GM12878 (cell line): ENCODE data around the gene IDH3B. TPM values are rescaled to one million over a fixed set of nuclear protein-coding genes. Genes with fewer than 3 reads are reported as not detected.

Experiments
- ATAC-seq: fragments of 200-7000 bp; cut with Tn5 transposase; 3 replicates; pipeline ENCODE4 v1.9.1; 2020; ENCODE audit warnings: mild to moderate bottlenecking, moderate library complexity
- BruUV-seq: library from RNA; stranded (reverse); fragments of 400-500 nt; replicated peaks from 2 replicates; lab custom pipeline; 2021; lab: Mats Ljungman, UMichigan
- CTCF ChIA-PET: fragments of 300-600 bp; sonication (Branson Sonifier 250); formaldehyde crosslinking; extraction: SDS; loops from one replicate; lab custom pipeline; 2021; ENCODE audit warnings: inconsistent platforms; lab: Yijun Ruan, JAX
- POLR2A ChIA-PET: fragments of 350-600 bp; formaldehyde crosslinking; extraction: SDS; loops from one replicate; lab custom pipeline; 2021; ENCODE audit warnings: inconsistent platforms; lab: Charles Lee
- RAD21 ChIA-PET: fragments of 300-600 bp; sonication (Branson Sonifier 250); formaldehyde crosslinking; loops from one replicate; lab custom pipeline; 2023; ENCODE audit warnings: antibody characterized with exemption; ENCODE audit not compliant: unreplicated experiment; lab: Charles Lee
- SMC1A ChIA-PET: fragments of 300-600 bp; sonication (Branson Sonifier 250); formaldehyde crosslinking; loops from one replicate; lab custom pipeline; 2023; ENCODE audit not compliant: unreplicated experiment, uncharacterized antibody; lab: Charles Lee
- DNase-seq: peaks from one replicate; pipeline ENCODE4 v3.0.0-alpha.2; 2011; ENCODE audit warnings: low read depth, low spot score
- FAIRE-seq: peaks from 3 replicates; lab custom pipeline; 2011; peaks lifted over from hg19 to GRCh38; lab: Jason Lieb, UNC
- H2AFZ ChIP-seq: 2 replicates; pipeline ENCODE4 v1.6.0; 2011; ENCODE audit warnings: low read depth, low read length, control low read depth; ENCODE audit not compliant: control insufficient read depth
- H3K27ac ChIP-seq: 2 replicates; pipeline ENCODE4 v1.5.1; 2011; ENCODE audit warnings: control low read depth; ENCODE audit not compliant: control insufficient read depth, insufficient read depth
- H3K27me3 ChIP-seq, 2 experiments: replicated peaks in 1 of 2; 2 replicates each; pipeline versions ENCODE4 v1.6.0 to v1.6.1; 2011; ENCODE audit warnings: low read length in 1 of 2; ENCODE audit not compliant: control insufficient read depth in 2 of 2, insufficient read depth in 2 of 2
- H3K36me3 ChIP-seq, 2 experiments: 2 replicates each; pipeline ENCODE4 v1.5.1; 2011; ENCODE audit warnings: low read length in 1 of 2; ENCODE audit not compliant: control insufficient read depth in 2 of 2, insufficient read depth in 2 of 2
- H3K4me1 ChIP-seq: 2 replicates; pipeline ENCODE4 v1.6.1; 2011; ENCODE audit warnings: mild to moderate bottlenecking, low read length, moderate library complexity, mixed read lengths; ENCODE audit not compliant: control insufficient read depth, insufficient read depth
- H3K4me2 ChIP-seq: 2 replicates; pipeline ENCODE4 v1.6.0; 2011; ENCODE audit warnings: control low read depth; ENCODE audit not compliant: control insufficient read depth, insufficient read depth
- H3K4me3 ChIP-seq: fragments of 200-600 bp; sonication (generic); 2 replicates; pipeline ENCODE4 v1.5.1; 2016
- H3K79me2 ChIP-seq: 2 replicates; pipeline ENCODE4 v1.6.0; 2011; ENCODE audit warnings: low read length; ENCODE audit not compliant: control insufficient read depth, insufficient read depth
- H3K9ac ChIP-seq: 2 replicates; pipeline ENCODE4 v1.8.0; 2011; ENCODE audit warnings: low read length, control low read depth, mixed read lengths; ENCODE audit not compliant: control insufficient read depth, insufficient read depth
- H3K9me3 ChIP-seq: replicated peaks from 3 replicates; pipeline ENCODE4 v1.5.1; 2011; ENCODE audit warnings: mild to moderate bottlenecking, low read length; ENCODE audit not compliant: control insufficient read depth, insufficient read depth
- H4K20me1 ChIP-seq: 2 replicates; pipeline ENCODE4 v1.6.0; 2011; ENCODE audit not compliant: control insufficient read depth, insufficient read depth
- FOXK2 ChIP-seq: fragments of 450-650 bp; IDR thresholded peaks from 2 replicates; pipeline ENCODE4 v1.6.1; 2017; ENCODE audit warnings: mild to moderate bottlenecking, moderate library complexity
- IRF3 ChIP-seq: fragments of 450-650 bp; IDR thresholded peaks from 2 replicates; pipeline ENCODE4 v1.6.1; 2014; ENCODE audit warnings: mild to moderate bottlenecking
- IRF5 ChIP-seq: fragments of 450-650 bp; IDR thresholded peaks from 2 replicates; pipeline ENCODE4 v1.6.1; 2017; ENCODE audit warnings: borderline replicate concordance
- MEF2B ChIP-seq: fragments of 450-650 bp; IDR thresholded peaks from 2 replicates; pipeline ENCODE4 v1.6.1; 2018; ENCODE audit warnings: mild to moderate bottlenecking, moderate library complexity; ENCODE audit not compliant: partially characterized antibody, poor library complexity, severe bottlenecking
- MTA2 ChIP-seq: fragments of 450-650 bp; IDR thresholded peaks from 2 replicates; pipeline ENCODE4 v1.6.1; 2016; ENCODE audit warnings: low read depth, mild to moderate bottlenecking, moderate library complexity
- MTA3 ChIP-seq: IDR thresholded peaks from 2 replicates; pipeline ENCODE4 v1.6.1; 2012; ENCODE audit warnings: low read length, inconsistent platforms, borderline replicate concordance
- NR2F1 ChIP-seq: fragments of 450-650 bp; conservative IDR thresholded peaks from 2 replicates; pipeline ENCODE4 v1.6.1; 2017; ENCODE audit warnings: mild to moderate bottlenecking
- POLR2AphosphoS2 ChIP-seq: IDR thresholded peaks from 2 replicates; pipeline ENCODE4 v1.6.1; 2011; ENCODE audit warnings: low read depth, mild to moderate bottlenecking, low read length, improper control_type of control experiment, moderate library complexity
- SUZ12 ChIP-seq: fragments of 200-600 bp; sonication (generic); IDR thresholded peaks from one replicate; pipeline ENCODE4 v1.6.1; 2018; ENCODE audit warnings: antibody characterized with exemption, mild to moderate bottlenecking; ENCODE audit not compliant: unreplicated experiment
- TCF3 ChIP-seq: IDR thresholded peaks from 2 replicates; pipeline ENCODE4 v1.6.1; 2012; ENCODE audit warnings: low read depth, mild to moderate bottlenecking, low read length, borderline replicate concordance; ENCODE audit not compliant: insufficient read depth
- YBX1 ChIP-seq: fragments of 450-650 bp; IDR thresholded peaks from 2 replicates; pipeline ENCODE4 v1.6.1; 2016; ENCODE audit warnings: antibody characterized with exemption
- WGBS: methylation state at CpG from one replicate; pipeline ENCODE4 v1.1.6; 2016; ENCODE audit warnings: low lambda C conversion rate; ENCODE audit not compliant: insufficient replicate concordance, insufficient coverage; ENCODE audit errors: missing lambda C conversion rate; 5-methylcytosine and 5-hydroxymethylcytosine counted together
- in situ Hi-C: fragments of 300-500 bp; cut with MboI; formaldehyde crosslinking; loops from 9 replicates; pipeline ENCODE4 v1.14.3; 2018; ENCODE audit warnings: mixed read lengths
- intact Hi-C: fragments of 100-400 bp; cut with micrococcal nuclease; formaldehyde crosslinking; loops from one replicate; pipeline ENCODE4 v1.14.2; 2022; ENCODE audit not compliant: unreplicated experiment
- polyA plus RNA-seq, 11 experiments: library from polyadenylated mRNA; depleted of rRNA in 4 of 11; unstranded in 6 of 11; stranded (reverse) in 5 of 11; fragments of >200 nt; fragmentation: Nextera tagmentation in 4 of 11; fragmentation: Illumina TruSeq in 1 of 11; extraction: Ambion mirVana in 4 of 11; extraction: Trizol in 1 of 11; gene quantifications; 1 replicate in 1 of 11; 2 replicates in 10 of 11; pipeline versions ENCODE4 v1.2.1 to v1.2.3, GENCODE V29; 2011 to 2016; ENCODE audit warnings: inconsistent platforms in 2 of 11, missing spikeins in 2 of 11, low read depth in 1 of 11
- total RNA-seq, 4 experiments: library from RNA; depleted of rRNA in 3 of 4; stranded (reverse); fragments of >200 nt in 3 of 4; fragmentation: Illumina TruSeq in 1 of 4; extraction: Trizol in 1 of 4; gene quantifications; 2 replicates each; pipeline versions ENCODE4 v1.2.1 to v1.2.3, GENCODE V29; 2013 to 2021
- TF ChIP-seq, protein P1 (sequence below): fragments of 150-350 bp; IDR thresholded peaks from 2 replicates; pipeline ENCODE4 v1.6.1; 2014; ENCODE audit warnings: mild to moderate bottlenecking, low read depth, low read length

The IDH3B gene
- total and polyA plus RNA-seq, 10 of the 15 experiments (the other 5 are each of a cell fraction or from before 2014, with no cell fraction given): 65.3 to 177 (median 121) TPM

- ChIA-PET POLR2A (no interaction called here), CTCF (no interaction called here), SMC1A (no interaction called here), RAD21 (no interaction called here)
- Histone ChIP-seq H3K27me3 (peaks cover 10 to 26% of the 10 kb centered on the region in 2 experiments), H3K36me3 (no peaks in the 10 kb centered on the region), H3K9ac (no peak overlapping the region), H3K9me3 (no peaks in the 10 kb centered on the region), H3K79me2 (no peaks in the 10 kb centered on the region), H4K20me1 (no peaks in the 10 kb centered on the region), H3K4me2 (no peak overlapping the region), H3K4me3 (no peak overlapping the region), H3K4me1 (no peaks in the 10 kb centered on the region), H2AFZ (no peak overlapping the region), H3K27ac (no peak overlapping the region)
- intact Hi-C loops (no loop called here), in situ Hi-C loops (no loop called here)
- no peak for ATAC-seq
- TF ChIP-seq, protein P1, sequence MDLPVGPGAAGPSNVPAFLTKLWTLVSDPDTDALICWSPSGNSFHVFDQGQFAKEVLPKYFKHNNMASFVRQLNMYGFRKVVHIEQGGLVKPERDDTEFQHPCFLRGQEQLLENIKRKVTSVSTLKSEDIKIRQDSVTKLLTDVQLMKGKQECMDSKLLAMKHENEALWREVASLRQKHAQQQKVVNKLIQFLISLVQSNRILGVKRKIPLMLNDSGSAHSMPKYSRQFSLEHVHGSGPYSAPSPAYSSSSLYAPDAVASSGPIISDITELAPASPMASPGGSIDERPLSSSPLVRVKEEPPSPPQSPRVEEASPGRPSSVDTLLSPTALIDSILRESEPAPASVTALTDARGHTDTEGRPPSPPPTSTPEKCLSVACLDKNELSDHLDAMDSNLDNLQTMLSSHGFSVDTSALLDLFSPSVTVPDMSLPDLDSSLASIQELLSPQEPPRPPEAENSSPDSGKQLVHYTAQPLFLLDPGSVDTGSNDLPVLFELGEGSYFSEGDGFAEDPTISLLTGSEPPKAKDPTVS: no peak
- no peak for TF ChIP-seq POLR2AphosphoS2
- TF ChIP-seq SUZ12: no peak
- TF ChIP-seq NR2F1: no peak
- no peak for TF ChIP-seq FOXK2
- BruUV-seq: no TSS peak
- DNase-seq: no peak
- WGBS: 70% methylated on average over 10 of the region's 10 CpGs
- no peak for FAIRE-seq
Observed at GRCh38 chr20:2691663-2692035, 27.6 kb upstream of the IDH3B start.

GRCh38 chr20:2691127-2691526, 27.1 kb upstream of the IDH3B start:
- Histone ChIP-seq H3K9ac (no peak overlapping the region), H3K36me3 (no peaks in the 10 kb centered on the region), H3K27me3 (peaks cover 10 to 26% of the 10 kb centered on the region in 2 experiments), H3K79me2 (no peaks in the 10 kb centered on the region), H3K27ac (no peak overlapping the region), H2AFZ (no peak overlapping the region), H3K4me3 (no peak overlapping the region), H3K4me2 (no peak overlapping the region), H3K4me1 (no peaks in the 10 kb centered on the region), H3K9me3 (no peaks in the 10 kb centered on the region), H4K20me1 (no peaks in the 10 kb centered on the region)
- in situ Hi-C loops: no loop called here
- ATAC-seq (no peak), DNase-seq (no peak), FAIRE-seq (no peak)
- RAD21 ChIA-PET: no interaction called here
- WGBS: 84% methylated on average over 8 of the region's 8 CpGs
- CTCF ChIA-PET: no interaction called here
- no TSS peak for BruUV-seq
- intact Hi-C loops: no loop called here
- POLR2A ChIA-PET: no interaction called here
- SMC1A ChIA-PET: no interaction called here
- TF ChIP-seq YBX1: no peak
- TF ChIP-seq TCF3: no peak
- TF ChIP-seq IRF3: no peak
- TF ChIP-seq IRF5: no peak
- TF ChIP-seq MTA3: no peak
- TF ChIP-seq, protein P1: no peak
- TF ChIP-seq MEF2B: no peak
- TF ChIP-seq MTA2: no peak
